GM06990 (cell line): ENCODE measurements around the gene DCXR.
A peak's percentile ranks its signal among the peaks of the same experiment; 100 is the strongest.
"Not testable (repeated sequence)": the region's sequence is repeated elsewhere in the genome, so short reads cannot be mapped to it uniquely, and the experiment has no call there.

Source experiments
- DNase-seq: peaks from one replicate; pipeline ENCODE4 v3.0.0-alpha.2; 2011; ENCODE audit not compliant: insufficient read length; ENCODE audit errors: extremely low read depth
- H3K27me3 ChIP-seq: replicated peaks from 2 replicates; pipeline ENCODE4 v1.6.0; 2011; ENCODE audit warnings: low read length; ENCODE audit not compliant: control insufficient read depth, insufficient read depth
- H3K36me3 ChIP-seq: 2 replicates; pipeline ENCODE4 v1.5.1; 2011; ENCODE audit warnings: low read length; ENCODE audit not compliant: control insufficient read depth, insufficient read depth
- H3K4me3 ChIP-seq: replicated peaks from 2 replicates; pipeline ENCODE4 v1.5.1; 2011; ENCODE audit warnings: low read depth, mild to moderate bottlenecking, control low read depth, low read length
- CTCF ChIP-seq: IDR thresholded peaks from 2 replicates; pipeline ENCODE4 v1.5.1; 2011; ENCODE audit warnings: low read length, control low read depth, mild to moderate bottlenecking, inconsistent platforms; ENCODE audit not compliant: insufficient read depth, poor library complexity, severe bottlenecking

DCXR gene

GRCh38 chr17:82042649-82043048, 5.2 kb upstream of the DCXR start:
- Histone ChIP-seq H3K36me3 (no peaks in the 10 kb centered on the region), H3K4me3 (no peak overlapping the region), H3K27me3 (no peaks in the 10 kb centered on the region)
- no peak for TF ChIP-seq CTCF
- no peak for DNase-seq

GRCh38 chr17:82041144-82041814, 3.8 kb upstream of the DCXR start:
- H3K4me3 ChIP-seq = no peak overlapping the region
- no peak for TF ChIP-seq CTCF
- H3K27me3 ChIP-seq = no peaks in the 10 kb centered on the region
- DNase-seq = no peak
- no peaks in the 10 kb centered on the region for H3K36me3 ChIP-seq

GRCh38 chr17:82039695-82040299, 2.3 kb upstream of the DCXR start:
- H3K27me3 ChIP-seq = no peaks in the 10 kb centered on the region
- H3K4me3 ChIP-seq = no peak overlapping the region
- H3K36me3 ChIP-seq = no peaks in the 10 kb centered on the region
- DNase-seq = no peak
- TF ChIP-seq CTCF = no peak

- H3K36me3 ChIP-seq, H3K27me3 ChIP-seq, H3K4me3 ChIP-seq, DNase-seq: not testable (repeated sequence)
These were observed 1.4 kb upstream of the DCXR start for GRCh38 chr17:82038796-82039409.

GRCh38 chr17:82037889-82038195, 345 bp upstream of the DCXR start:
- peak overlapping the region; percentile 42 for H3K4me3 ChIP-seq
- no peaks in the 10 kb centered on the region for H3K27me3 ChIP-seq
- no peaks in the 10 kb centered on the region for H3K36me3 ChIP-seq
- TF ChIP-seq CTCF = no peak
- DNase-seq = no peak

- Histone ChIP-seq H3K4me3 (peak overlapping the region; percentile 73), H3K27me3 (no peaks in the 10 kb centered on the region), H3K36me3 (no peaks in the 10 kb centered on the region)
- TF ChIP-seq CTCF = no peak
- DNase-seq = no peak
These were observed 834 bp downstream of the DCXR start for GRCh38 chr17:82036634-82037091.
